Measurements from ENCODE around the gene CPNE9.

GRCh38 chr3:9749296-9749644, 45.6 kb downstream of the CPNE9 start:
- no peak for TF ChIP-seq CTCF (conservative IDR thresholded peaks at IDR 0.05; ENCODE audit: low read depth, low read length)
- TF ChIP-seq EZH2 (IDR thresholded peaks at IDR 0.05; ENCODE audit: low read length, unreplicated experiment): no peak
